ENCODE data around the gene VPS39. TPM values are rescaled to one million over a fixed set of nuclear protein-coding genes. Genes with fewer than 3 reads are reported as not detected.

VPS39 gene
- total and polyA plus RNA-seq, 2 donors (not counting 3 experiments of a cell fraction or from before 2014, with no cell fraction given): 56.5 to 56.7 TPM

DNA sequence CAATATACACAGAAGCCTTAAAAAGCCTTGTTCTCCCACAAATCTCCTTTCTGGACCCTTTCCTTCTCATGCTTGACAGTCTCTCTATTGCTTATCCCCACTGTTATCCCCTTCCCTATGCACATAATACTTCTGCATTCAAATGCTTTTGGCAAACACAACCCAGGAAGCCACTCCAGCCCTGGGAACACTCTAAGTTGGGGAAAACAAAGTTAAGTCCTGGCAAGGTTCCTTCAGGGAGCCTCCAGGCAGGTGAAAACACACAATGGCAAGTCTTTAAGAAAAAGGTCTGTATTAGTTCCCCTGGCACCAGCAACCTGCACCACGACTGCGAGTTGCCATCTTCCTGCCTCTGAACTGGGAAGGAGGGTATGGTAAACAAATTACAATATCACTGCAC, 45.2 kb upstream of the VPS39 start:
- Histone ChIP-seq H3K9me1 (replicated peaks; ENCODE audit: control insufficient read depth, extremely low read depth, insufficient read depth, low read length) (no peaks in the 10 kb centered on the region), H3K4me1 (ENCODE audit: control insufficient read depth, extremely low read depth, insufficient read depth, low read length) (no peaks in the 10 kb centered on the region), H4K20me1 (replicated peaks; ENCODE audit: control insufficient read depth, extremely low read depth, insufficient read depth, low read length) (no peaks in the 10 kb centered on the region), H3K9me3 (replicated peaks; ENCODE audit: control insufficient read depth, insufficient read depth, low read length) (no peaks in the 10 kb centered on the region), H3K4me2 (ENCODE audit: insufficient read depth, low read length) (no peak overlapping the region), H3K4me3 (replicated peaks in 1 of 3; ENCODE audit: insufficient read depth in 1 of 3, low read depth in 1 of 3, low read length in 3 of 3) (no peak overlapping the region), H3K9ac (replicated peaks; ENCODE audit: extremely low read depth, insufficient read depth, low read length) (no peak overlapping the region), H3K79me2 (ENCODE audit: control insufficient read depth, insufficient read depth, low read length) (no peaks in the 10 kb centered on the region), H2AFZ (ENCODE audit: low read depth, low read length) (no peak overlapping the region), H3K36me3 (ENCODE audit: control insufficient read depth in 2 of 2, extremely low read depth in 1 of 2, insufficient read depth in 2 of 2, low read length in 2 of 2) (peaks cover 0 to 2% of the 10 kb centered on the region in 2 experiments), H3K27me3 (ENCODE audit: control insufficient read depth in 2 of 2, insufficient read depth in 2 of 2, low read length in 2 of 2) (no peaks in the 10 kb centered on the region), H3K27ac (ENCODE audit: insufficient read depth, low read depth, low read length) (no peak overlapping the region)
- ChIA-PET CTCF (interaction anchor here (0.8 to 2.1 kb wide), 3 partner anchors 11 to 132 kb away, joined by 3 to 5 read pairs (median 4); no protein-coding TSS in a partner anchor), POLR2A (no interaction called here)
- BruUV-seq (replicated peaks): no TSS peak
- FAIRE-seq (no peak), DNase-seq (ENCODE audit: low read depth, low spot score) (no peak)
- dilution Hi-C loops (cut with MboI; ENCODE audit: extremely low pct_ligation_motif_present, low sequenced_read_pairs) (no loop called here), intact Hi-C loops (cut with micrococcal nuclease) (no loop called here)
- TF ChIP-seq EZH2 (IDR thresholded peaks at IDR 0.05; ENCODE audit: borderline replicate concordance, low read depth, low read length, severe bottlenecking) (no peak), FOS (IDR thresholded peaks at IDR 0.05; ENCODE audit: borderline replicate concordance, insufficient read depth, low read length) (no peak), MYC (IDR thresholded peaks at IDR 0.05; ENCODE audit: low read depth, low read length) (no peak), JUN (IDR thresholded peaks at IDR 0.05; ENCODE audit: borderline replicate concordance, insufficient read depth, insufficient read length, low read depth) (no peak), POLR2AphosphoS5 (IDR thresholded peaks at IDR 0.05; ENCODE audit: insufficient read depth, low read depth, low read length) (no peak), POLR2A (IDR thresholded peaks at IDR 0.05; ENCODE audit: low read depth, low read length) (no peak), GATA2 (IDR thresholded peaks at IDR 0.05; ENCODE audit: insufficient read depth, insufficient read length, low read depth, low read length) (no peak)
- TF ChIP-seq, protein P1, sequence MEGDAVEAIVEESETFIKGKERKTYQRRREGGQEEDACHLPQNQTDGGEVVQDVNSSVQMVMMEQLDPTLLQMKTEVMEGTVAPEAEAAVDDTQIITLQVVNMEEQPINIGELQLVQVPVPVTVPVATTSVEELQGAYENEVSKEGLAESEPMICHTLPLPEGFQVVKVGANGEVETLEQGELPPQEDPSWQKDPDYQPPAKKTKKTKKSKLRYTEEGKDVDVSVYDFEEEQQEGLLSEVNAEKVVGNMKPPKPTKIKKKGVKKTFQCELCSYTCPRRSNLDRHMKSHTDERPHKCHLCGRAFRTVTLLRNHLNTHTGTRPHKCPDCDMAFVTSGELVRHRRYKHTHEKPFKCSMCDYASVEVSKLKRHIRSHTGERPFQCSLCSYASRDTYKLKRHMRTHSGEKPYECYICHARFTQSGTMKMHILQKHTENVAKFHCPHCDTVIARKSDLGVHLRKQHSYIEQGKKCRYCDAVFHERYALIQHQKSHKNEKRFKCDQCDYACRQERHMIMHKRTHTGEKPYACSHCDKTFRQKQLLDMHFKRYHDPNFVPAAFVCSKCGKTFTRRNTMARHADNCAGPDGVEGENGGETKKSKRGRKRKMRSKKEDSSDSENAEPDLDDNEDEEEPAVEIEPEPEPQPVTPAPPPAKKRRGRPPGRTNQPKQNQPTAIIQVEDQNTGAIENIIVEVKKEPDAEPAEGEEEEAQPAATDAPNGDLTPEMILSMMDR (IDR thresholded peaks at IDR 0.05; ENCODE audit: extremely low read depth in 1 of 2, insufficient read depth in 1 of 2, low read depth in 1 of 2, low read length in 2 of 2): no peak
- TF ChIP-seq, protein P2, sequence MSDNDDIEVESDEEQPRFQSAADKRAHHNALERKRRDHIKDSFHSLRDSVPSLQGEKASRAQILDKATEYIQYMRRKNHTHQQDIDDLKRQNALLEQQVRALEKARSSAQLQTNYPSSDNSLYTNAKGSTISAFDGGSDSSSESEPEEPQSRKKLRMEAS (IDR thresholded peaks at IDR 0.05; ENCODE audit: insufficient read depth, insufficient read length): no peak
